Bronchial epithelial cell (primary cell): ENCODE measurements around the gene TWIST1. TPM values are rescaled to one million over a fixed set of nuclear protein-coding genes. Genes with fewer than 3 reads are reported as not detected.
A peak's percentile ranks its signal among the peaks of the same experiment; 100 is the strongest.

Experiments
- DNase-seq: peaks from one replicate; pipeline ENCODE4 v3.0.0-alpha.2; 2010; ENCODE audit warnings: low read depth
- FAIRE-seq: peaks from 2 replicates; lab custom pipeline; 2011; peaks lifted over from hg19 to GRCh38; lab: Jason Lieb, UNC
- H3K27me3 ChIP-seq: 2 replicates; pipeline ENCODE4 v1.5.1; 2011; ENCODE audit warnings: low read length; ENCODE audit not compliant: control insufficient read depth, insufficient read depth
- H3K36me3 ChIP-seq: 2 replicates; pipeline ENCODE4 v1.5.1; 2011; ENCODE audit warnings: low read length; ENCODE audit not compliant: control insufficient read depth, insufficient read depth
- H3K4me3 ChIP-seq: 2 replicates; pipeline ENCODE4 v1.5.1; 2011; ENCODE audit warnings: mild to moderate bottlenecking, low read depth, low read length, control low read depth
- CTCF ChIP-seq: IDR thresholded peaks from 2 replicates; pipeline ENCODE4 v1.5.1; 2011; ENCODE audit warnings: mild to moderate bottlenecking, moderate library complexity, low read length, control low read depth, inconsistent platforms; ENCODE audit not compliant: insufficient read depth, severe bottlenecking
- total RNA-seq: library from RNA; depleted of rRNA; stranded (reverse); fragments of >200 nt; gene quantifications from 2 replicates; pipeline ENCODE4 v1.2.1, GENCODE V29; 2014

Gene TWIST1
- total RNA-seq, 1 donor from 2014 or later, result 23.7 TPM

GRCh38 chr7:19121977-19122588 is 4.6 kb upstream of the TWIST1 start:
- peaks cover 24% of the 10 kb centered on the region for H3K27me3 ChIP-seq
- no peak overlapping the region for H3K4me3 ChIP-seq
- DNase-seq (peak; percentile 46), FAIRE-seq (no peak)
- peak; percentile 62 for TF ChIP-seq CTCF
- H3K36me3 ChIP-seq, result no peaks in the 10 kb centered on the region

- H3K4me3 ChIP-seq, result no peak overlapping the region
- H3K36me3 ChIP-seq, result no peaks in the 10 kb centered on the region
- DNase-seq (no peak), FAIRE-seq (no peak)
- no peak for TF ChIP-seq CTCF
- H3K27me3 ChIP-seq, result peaks cover 31% of the 10 kb centered on the region
These were observed 2.5 kb upstream of the TWIST1 start for GRCh38 chr7:19119870-19120486.

- no peak for DNase-seq
- Histone ChIP-seq H3K27me3 (peaks cover 31% of the 10 kb centered on the region), H3K4me3 (no peak overlapping the region)
These were observed 1.9 kb upstream of the TWIST1 start for GRCh38 chr7:19119372-19119771.

GRCh38 chr7:19118636-19119371 is 1.4 kb upstream of the TWIST1 start:
- FAIRE-seq (no peak), DNase-seq (no peak)
- Histone ChIP-seq H3K36me3 (no peaks in the 10 kb centered on the region), H3K27me3 (peaks cover 32% of the 10 kb centered on the region), H3K4me3 (no peak overlapping the region)
- TF ChIP-seq CTCF, result no peak

More at GRCh38 chr7:19119372-19119771, 1.9 kb upstream of the TWIST1 start:
- FAIRE-seq, result no peak
- no peak for TF ChIP-seq CTCF
- H3K36me3 ChIP-seq, result no peaks in the 10 kb centered on the region

GRCh38 chr7:19117870-19118608 is 603 bp upstream of the TWIST1 start:
- TF ChIP-seq CTCF, result no peak
- DNase-seq (no peak), FAIRE-seq (no peak)
- Histone ChIP-seq H3K36me3 (no peaks in the 10 kb centered on the region), H3K4me3 (peak overlapping the region; percentile 6), H3K27me3 (peaks cover 36% of the 10 kb centered on the region)
